H9 (cell line): ENCODE measurements around the gene SAV1. TPM values are rescaled to one million over a fixed set of nuclear protein-coding genes. Genes with fewer than 3 reads are reported as not detected.

Source experiments
- DNase-seq: peaks from one replicate; pipeline ENCODE4 v3.0.0-alpha.2; 2017
- H2AFZ ChIP-seq: one replicate; pipeline ENCODE4 v1.6.1; 2013; ENCODE audit warnings: mild to moderate bottlenecking, low read length, control low read depth, moderate library complexity
- H2AK5ac ChIP-seq: 2 replicates; pipeline ENCODE4 v1.6.1; 2013; ENCODE audit warnings: low read length, control low read depth, mixed read lengths; ENCODE audit not compliant: insufficient read length
- H2BK120ac ChIP-seq: one replicate; pipeline ENCODE4 v1.6.1; 2013; ENCODE audit warnings: low read depth, mild to moderate bottlenecking, low read length, control low read depth, inconsistent platforms; ENCODE audit not compliant: poor library complexity, severe bottlenecking
- H2BK12ac ChIP-seq: 2 replicates; pipeline ENCODE4 v1.6.1; 2013; ENCODE audit warnings: low read length, control low read depth, mixed read lengths, low read depth; ENCODE audit not compliant: insufficient read length
- H2BK15ac ChIP-seq: 2 replicates; pipeline ENCODE4 v1.6.1; 2013; ENCODE audit warnings: low read depth, low read length, control low read depth
- H2BK20ac ChIP-seq: one replicate; pipeline ENCODE4 v1.6.1; 2013; ENCODE audit warnings: low read depth, mild to moderate bottlenecking, low read length, control low read depth, inconsistent platforms; ENCODE audit not compliant: poor library complexity, severe bottlenecking
- H2BK5ac ChIP-seq: 2 replicates; pipeline ENCODE4 v1.6.1; 2013; ENCODE audit warnings: low read length, control low read depth, mixed read lengths; ENCODE audit not compliant: insufficient read length
- H3K14ac ChIP-seq: 2 replicates; pipeline ENCODE4 v1.6.1; 2013; ENCODE audit warnings: low read length, control low read depth; ENCODE audit not compliant: insufficient read depth
- H3K18ac ChIP-seq: 2 replicates; pipeline ENCODE4 v1.6.1; 2013; ENCODE audit warnings: low read depth, mild to moderate bottlenecking, mixed read lengths, low read length, control low read depth; ENCODE audit not compliant: insufficient read length
- H3K23ac ChIP-seq: 2 replicates; pipeline ENCODE4 v1.6.1; 2013; ENCODE audit warnings: low read length, control low read depth, mixed read lengths, low read depth; ENCODE audit not compliant: insufficient read length
- H3K23me2 ChIP-seq: 2 replicates; pipeline ENCODE4 v1.6.1; 2013; ENCODE audit warnings: low read depth, mild to moderate bottlenecking, mixed read lengths, low read length, control low read depth; ENCODE audit not compliant: insufficient read length, poor library complexity, severe bottlenecking
- H3K27ac ChIP-seq: 2 replicates; pipeline ENCODE4 v1.5.1; 2013; ENCODE audit warnings: low read length, control low read depth, mixed read lengths, low read depth; ENCODE audit not compliant: insufficient read length
- H3K27me3 ChIP-seq: 2 replicates; pipeline ENCODE4 v1.6.1; 2013; ENCODE audit warnings: low read length, control low read depth, inconsistent platforms; ENCODE audit not compliant: insufficient read depth
- H3K4ac ChIP-seq: 2 replicates; pipeline ENCODE4 v1.6.1; 2013; ENCODE audit warnings: low read depth, mild to moderate bottlenecking, control low read depth, inconsistent platforms, low read length, moderate library complexity
- H3K4me1 ChIP-seq: 2 replicates; pipeline ENCODE4 v1.6.1; 2013; ENCODE audit warnings: low read length, control low read depth, inconsistent platforms; ENCODE audit not compliant: insufficient read depth
- H3K4me2 ChIP-seq: 2 replicates; pipeline ENCODE4 v1.6.1; 2013; ENCODE audit warnings: low read length, control low read depth, mixed read lengths; ENCODE audit not compliant: insufficient read length, insufficient read depth
- H3K56ac ChIP-seq: 2 replicates; pipeline ENCODE4 v1.6.1; 2013; ENCODE audit warnings: low read depth, mild to moderate bottlenecking, mixed read lengths, low read length, control low read depth; ENCODE audit not compliant: insufficient read length
- H3K79me1 ChIP-seq: 2 replicates; pipeline ENCODE4 v1.6.1; 2013; ENCODE audit warnings: low read depth, mild to moderate bottlenecking, moderate library complexity, low read length, control low read depth, inconsistent platforms; ENCODE audit not compliant: insufficient read depth, poor library complexity, severe bottlenecking
- H3K79me2 ChIP-seq: 2 replicates; pipeline ENCODE4 v1.6.1; 2013; ENCODE audit warnings: low read length, control low read depth, inconsistent platforms; ENCODE audit not compliant: insufficient read depth
- H3K9ac ChIP-seq: 2 replicates; pipeline ENCODE4 v1.6.1; 2013; ENCODE audit warnings: low read length, control low read depth, mixed read lengths; ENCODE audit not compliant: insufficient read length; ENCODE audit errors: extremely low read depth
- H3K9me3 ChIP-seq: one replicate; pipeline ENCODE4 v1.6.1; 2013; ENCODE audit warnings: low read depth, low read length, inconsistent platforms; ENCODE audit not compliant: control insufficient read depth
- H3T11ph ChIP-seq: one replicate; pipeline ENCODE4 v1.6.1; 2013; ENCODE audit warnings: mild to moderate bottlenecking, low read length, control low read depth, inconsistent platforms
- H4K20me1 ChIP-seq: one replicate; pipeline ENCODE4 v1.6.1; 2013; ENCODE audit not compliant: control insufficient read depth, insufficient read length, insufficient read depth
- H4K5ac ChIP-seq: 2 replicates; pipeline ENCODE4 v1.6.1; 2013; ENCODE audit warnings: low read depth, mild to moderate bottlenecking, mixed read lengths, low read length, control low read depth; ENCODE audit not compliant: insufficient read length
- H4K8ac ChIP-seq: replicated peaks from 2 replicates; pipeline ENCODE4 v1.6.1; 2013; ENCODE audit warnings: low read length, control low read depth, mixed read lengths, low read depth; ENCODE audit not compliant: insufficient read length
- H4K91ac ChIP-seq: 2 replicates; pipeline ENCODE4 v1.6.1; 2013; ENCODE audit warnings: low read depth, mild to moderate bottlenecking, moderate library complexity, mixed read lengths, low read length, control low read depth; ENCODE audit not compliant: insufficient read length
- H3K27ac Mint-ChIP-seq, 3 experiments: 2 replicates in 2 of 3; 3 replicates in 1 of 3; pipeline ENCODE4 v1.8.0; 2020 to 2021; ENCODE audit warnings: mixed read lengths in 3 of 3, mild to moderate bottlenecking in 1 of 3, moderate library complexity in 1 of 3
- H3K27me3 Mint-ChIP-seq: 2 replicates; pipeline ENCODE4 v1.8.0; 2021; ENCODE audit warnings: low read depth, mild to moderate bottlenecking, moderate library complexity, mixed read lengths
- H3K36me3 Mint-ChIP-seq, 3 experiments: 2 replicates in 2 of 3; 3 replicates in 1 of 3; pipeline ENCODE4 v1.8.0; 2020 to 2021; ENCODE audit warnings: low read depth in 3 of 3, mixed read lengths in 3 of 3; ENCODE audit not compliant: insufficient read depth in 1 of 3
- H3K4me1 Mint-ChIP-seq, 2 experiments: 2 replicates each; pipeline ENCODE4 v1.8.0; 2020; ENCODE audit warnings: mixed read lengths in 2 of 2
- H3K4me3 Mint-ChIP-seq, 2 experiments: 2 replicates in 1 of 2; 3 replicates in 1 of 2; pipeline ENCODE4 v1.8.0; 2020 to 2021; ENCODE audit warnings: mild to moderate bottlenecking in 2 of 2, mixed read lengths in 2 of 2, moderate library complexity in 1 of 2
- H3K9me3 Mint-ChIP-seq, 2 experiments: 2 replicates in 1 of 2; 3 replicates in 1 of 2; pipeline ENCODE4 v1.8.0; 2020; ENCODE audit warnings: mild to moderate bottlenecking in 2 of 2, mixed read lengths in 2 of 2, moderate library complexity in 1 of 2
- WGBS: extraction: QIAGEN DNeasy Blood & Tissue Kit; methylation state at CpG from one replicate; pipeline ENCODE4 v1.1.7; 2013; ENCODE audit warnings: missing lambda C conversion rate, low lambda C conversion rate, mixed read lengths; ENCODE audit not compliant: insufficient read length; ENCODE audit errors: extremely low coverage; 5-methylcytosine and 5-hydroxymethylcytosine counted together
- total RNA-seq: library from RNA; stranded (reverse); gene quantifications from 2 replicates; pipeline ENCODE4 v1.2.1, GENCODE V29; 2021
- TF ChIP-seq, protein P1 (sequence below): fragments of 200-600 bp; sonication (generic); conservative IDR thresholded peaks from 3 replicates; pipeline ENCODE4 v1.8.0; 2021; ENCODE audit warnings: antibody characterized with exemption, mild to moderate bottlenecking

Gene SAV1
- total RNA-seq, 1 experiment from 2014 or later, result 57.3 TPM

- no peaks in the 10 kb centered on the region for H4K20me1 ChIP-seq
- H2BK12ac ChIP-seq, result no peak overlapping the region
- H4K91ac ChIP-seq, result no peak overlapping the region
- Mint-ChIP-seq H3K27ac (no peak overlapping the region), H3K4me1 (peaks cover 10 to 17% of the 10 kb centered on the region in 2 experiments), H3K4me3 (no peak overlapping the region), H3K36me3 (no peaks in the 10 kb centered on the region), H3K27me3 (no peaks in the 10 kb centered on the region), H3K9me3 (no peaks in the 10 kb centered on the region)
- no peak overlapping the region for H2BK15ac ChIP-seq
- no peak overlapping the region for H4K5ac ChIP-seq
- no peak overlapping the region for H2AK5ac ChIP-seq
- no peak overlapping the region for H3K23ac ChIP-seq
- H3K9me3 ChIP-seq, result no peaks in the 10 kb centered on the region
- H3K79me1 ChIP-seq, result no peaks in the 10 kb centered on the region
- no peak overlapping the region for H3K27ac ChIP-seq
- no peak overlapping the region for H4K8ac ChIP-seq
- H3K27me3 ChIP-seq, result no peaks in the 10 kb centered on the region
- no peak overlapping the region for H3K4me2 ChIP-seq
- no peak overlapping the region for H3K56ac ChIP-seq
- H3K4me1 ChIP-seq, result no peaks in the 10 kb centered on the region
- no peak overlapping the region for H3T11ph ChIP-seq
- H3K23me2 ChIP-seq, result no peaks in the 10 kb centered on the region
- TF ChIP-seq, protein P1, sequence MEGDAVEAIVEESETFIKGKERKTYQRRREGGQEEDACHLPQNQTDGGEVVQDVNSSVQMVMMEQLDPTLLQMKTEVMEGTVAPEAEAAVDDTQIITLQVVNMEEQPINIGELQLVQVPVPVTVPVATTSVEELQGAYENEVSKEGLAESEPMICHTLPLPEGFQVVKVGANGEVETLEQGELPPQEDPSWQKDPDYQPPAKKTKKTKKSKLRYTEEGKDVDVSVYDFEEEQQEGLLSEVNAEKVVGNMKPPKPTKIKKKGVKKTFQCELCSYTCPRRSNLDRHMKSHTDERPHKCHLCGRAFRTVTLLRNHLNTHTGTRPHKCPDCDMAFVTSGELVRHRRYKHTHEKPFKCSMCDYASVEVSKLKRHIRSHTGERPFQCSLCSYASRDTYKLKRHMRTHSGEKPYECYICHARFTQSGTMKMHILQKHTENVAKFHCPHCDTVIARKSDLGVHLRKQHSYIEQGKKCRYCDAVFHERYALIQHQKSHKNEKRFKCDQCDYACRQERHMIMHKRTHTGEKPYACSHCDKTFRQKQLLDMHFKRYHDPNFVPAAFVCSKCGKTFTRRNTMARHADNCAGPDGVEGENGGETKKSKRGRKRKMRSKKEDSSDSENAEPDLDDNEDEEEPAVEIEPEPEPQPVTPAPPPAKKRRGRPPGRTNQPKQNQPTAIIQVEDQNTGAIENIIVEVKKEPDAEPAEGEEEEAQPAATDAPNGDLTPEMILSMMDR, result no peak
- WGBS, result no CpG with 5 or more reads among the region's 2 CpGs
- H3K9ac ChIP-seq, result no peak overlapping the region
- no peak overlapping the region for H2BK5ac ChIP-seq
- no peak overlapping the region for H2BK20ac ChIP-seq
- no peak for DNase-seq
- H2BK120ac ChIP-seq, result no peak overlapping the region
- H3K79me2 ChIP-seq, result no peaks in the 10 kb centered on the region
- H2AFZ ChIP-seq, result no peak overlapping the region
- no peak overlapping the region for H3K14ac ChIP-seq
- no peak overlapping the region for H3K18ac ChIP-seq
- H3K4ac ChIP-seq, result no peak overlapping the region
These were observed 66.7 kb downstream of the SAV1 start for GRCh38 chr14:50601394-50601793.
